Tibial nerve (tissue), 4 donors: ENCODE data around the gene YAE1.

ENCODE experiments used
- CTCF ChIP-seq, 5 experiments: fragments of 200-600 bp in 3 of 5; fragments of 450-650 bp in 2 of 5; sonication (generic) in 3 of 5; IDR thresholded peaks; one replicate each; pipeline ENCODE4 v1.5.1; 2016 to 2019; ENCODE audit warnings: antibody characterized with exemption in 5 of 5, mild to moderate bottlenecking in 3 of 5, moderate library complexity in 2 of 5
- EP300 ChIP-seq, 2 donors: sonication (generic); formaldehyde crosslinking; IDR thresholded peaks; one replicate each; pipeline ENCODE4 v1.6.1; 2017; ENCODE audit warnings: antibody characterized with exemption in 2 of 2, mild to moderate bottlenecking in 1 of 2
- POLR2A ChIP-seq, 2 donors: fragments of 450-650 bp; IDR thresholded peaks; one replicate each; pipeline ENCODE4 v1.6.1; 2017; ENCODE audit warnings: antibody characterized with exemption in 2 of 2, mild to moderate bottlenecking in 2 of 2, moderate library complexity in 2 of 2

GRCh38 chr7:39607865-39608264 is 41.7 kb downstream of the YAE1 start:
- TF ChIP-seq EP300 (IDR thresholded peaks at IDR 0.05) (no peak), POLR2A (IDR thresholded peaks at IDR 0.05) (no peak), CTCF (IDR thresholded peaks at IDR 0.05) (no peak)
